Cardiac septum (tissue), 1 donor: ENCODE results near the gene PCDHB14. TPM values are rescaled to one million over a fixed set of nuclear protein-coding genes. Genes with fewer than 3 reads are reported as not detected.
"Not testable (repeated sequence)": the region's sequence is repeated elsewhere in the genome, so short reads cannot be mapped to it uniquely, and the experiment has no call there.

Experiments used
- DNase-seq: peaks from one replicate; pipeline ENCODE4 v3.0.0-alpha.2; 2020; ENCODE audit warnings: low spot score
- intact Hi-C: fragments of 100-400 bp; cut with DNase I; formaldehyde crosslinking; loops from one replicate; pipeline ENCODE4 v1.14.0; 2022
- total RNA-seq: library from RNA; stranded (reverse); fragmentation: NEBNext Ultra II Directional; extraction: Animal tissue kit (Norgen Biotek cat#: 25700); gene quantifications from one replicate; pipeline ENCODE4 v1.2.1, GENCODE V29; 2021
- donor health status: DM: no; HTN: no; CAD: no.

PCDHB14 gene
- total RNA-seq, 1 donor from 2014 or later = 4.4 TPM

GRCh38 chr5:141201646-141202045 is 21.5 kb upstream of the PCDHB14 start:
- DNase-seq, intact Hi-C loops: not testable (repeated sequence)

GRCh38 chr5:141208478-141208877 is 14.7 kb upstream of the PCDHB14 start, which contains the start of gene PCDHB12:
Gene PCDHB12, plus strand, starts transcription at chr5:141208719. Its CDS starts 189 bp downstream, at chr5:141208908.
- intact Hi-C loops = no loop called here
- no peak for DNase-seq

- DNase-seq, intact Hi-C loops: not testable (repeated sequence)
Observed at GRCh38 chr5:141210281-141210680, 12.9 kb upstream of the PCDHB14 start.

GRCh38 chr5:141210849-141211248 is 12.3 kb upstream of the PCDHB14 start:
- DNase-seq, intact Hi-C loops: not testable (repeated sequence)

DNA sequence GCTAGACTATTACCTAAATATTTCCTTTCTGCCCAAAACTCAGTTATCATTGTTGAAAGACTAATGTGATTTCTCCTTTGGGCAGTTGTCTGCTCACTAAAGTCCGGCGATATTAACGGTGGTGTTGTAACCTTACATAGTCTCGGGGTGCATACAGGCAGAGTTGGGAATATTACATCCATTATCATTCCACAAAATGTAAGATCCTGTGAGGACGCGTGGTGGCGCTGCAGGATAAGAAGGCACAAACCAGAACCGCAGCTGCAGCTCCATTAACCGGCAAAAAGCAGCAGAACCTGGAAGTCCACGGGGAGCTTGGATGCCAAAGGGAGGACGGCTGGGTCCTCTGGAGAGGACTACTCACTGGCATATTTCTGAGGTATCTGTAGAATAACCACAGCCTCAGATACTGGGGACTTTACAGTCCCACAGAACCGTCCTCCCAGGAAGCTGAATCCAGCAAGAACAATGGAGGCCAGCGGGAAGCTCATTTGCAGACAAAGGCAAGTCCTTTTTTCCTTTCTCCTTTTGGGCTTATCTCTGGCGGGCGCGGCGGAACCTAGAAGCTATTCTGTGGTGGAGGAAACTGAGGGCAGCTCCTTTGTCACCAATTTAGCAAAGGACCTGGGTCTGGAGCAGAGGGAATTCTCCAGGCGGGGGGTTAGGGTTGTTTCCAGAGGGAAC is 9.3 kb upstream of the PCDHB14 start, which contains the start of gene PCDHB13:
TSS of gene PCDHB13 (plus strand) at position 264 of the 684 bp plus-strand sequence. CDS start at position 469, 205 bp downstream.
- intact Hi-C loops, DNase-seq: not testable (repeated sequence)

- DNase-seq, intact Hi-C loops: not testable (repeated sequence)
Observed at GRCh38 chr5:141214583-141214982, 8.6 kb upstream of the PCDHB14 start.

GRCh38 chr5:141215504-141215903 is 7.6 kb upstream of the PCDHB14 start:
- DNase-seq, intact Hi-C loops: not testable (repeated sequence)

- intact Hi-C loops, DNase-seq: not testable (repeated sequence)
Observed at GRCh38 chr5:141216035-141216434, 7.1 kb upstream of the PCDHB14 start.

- intact Hi-C loops, DNase-seq: not testable (repeated sequence)
Observed at GRCh38 chr5:141224844-141225243, 1.7 kb downstream of the PCDHB14 start.

DNA sequence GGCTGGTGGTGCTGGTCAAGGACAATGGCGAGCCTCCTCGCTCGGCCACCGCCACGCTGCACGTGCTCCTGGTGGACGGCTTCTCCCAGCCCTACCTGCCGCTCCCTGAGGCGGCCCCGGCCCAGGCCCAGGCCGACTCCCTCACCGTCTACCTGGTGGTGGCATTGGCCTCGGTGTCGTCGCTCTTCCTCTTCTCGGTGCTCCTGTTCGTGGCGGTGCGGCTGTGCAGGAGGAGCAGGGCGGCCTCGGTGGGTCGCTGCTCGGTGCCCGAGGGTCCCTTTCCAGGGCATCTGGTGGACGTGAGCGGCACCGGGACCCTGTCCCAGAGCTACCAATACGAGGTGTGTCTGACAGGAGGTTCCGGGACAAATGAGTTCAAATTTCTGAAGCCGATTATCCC is 2.3 kb downstream of the PCDHB14 start:
- DNase-seq, intact Hi-C loops: not testable (repeated sequence)

DNA sequence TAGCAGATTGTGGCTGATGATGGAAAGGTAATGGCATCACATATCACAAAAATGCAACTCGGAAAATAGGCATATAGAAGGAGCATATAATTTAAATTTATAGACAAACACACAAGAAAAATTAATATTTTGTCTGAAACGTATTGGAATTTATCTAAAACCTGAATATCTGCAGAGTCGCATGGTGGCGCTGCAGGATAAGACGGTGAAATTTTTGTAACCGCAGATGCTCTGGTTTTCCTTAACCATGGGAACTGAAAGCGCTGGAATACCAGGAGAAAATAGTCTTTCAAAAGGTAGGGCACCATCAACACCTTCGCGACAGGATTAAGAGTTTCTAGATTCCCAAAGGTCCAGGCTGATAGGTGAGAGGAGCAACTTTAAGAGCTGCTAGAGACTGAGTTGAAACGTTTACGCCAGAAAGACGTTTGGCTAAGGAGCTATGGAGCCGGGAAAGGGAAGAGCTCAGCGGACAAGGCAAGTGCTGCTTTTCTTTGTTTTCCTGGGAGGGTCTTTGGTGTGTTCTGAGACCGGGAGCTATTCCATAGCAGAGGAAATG is 11.0 kb downstream of the PCDHB14 start:
- no peak for DNase-seq
- intact Hi-C loops = no loop called here

GRCh38 chr5:141235922-141236321 is 12.8 kb downstream of the PCDHB14 start:
- not testable (repeated sequence) for DNase-seq

GRCh38 chr5:141236516-141237313 is 13.6 kb downstream of the PCDHB14 start:
- intact Hi-C loops = no loop called here
- no peak for DNase-seq

More at GRCh38 chr5:141235922-141236321, 12.8 kb downstream of the PCDHB14 start:
- intact Hi-C loops = not testable (repeated sequence)

- no peak for DNase-seq
- intact Hi-C loops = loop anchor here (10.0 kb wide), 1 partner anchor 73 kb away; no protein-coding TSS in a partner anchor
Observed at GRCh38 chr5:141241496-141241895, 18.4 kb downstream of the PCDHB14 start.

DNA sequence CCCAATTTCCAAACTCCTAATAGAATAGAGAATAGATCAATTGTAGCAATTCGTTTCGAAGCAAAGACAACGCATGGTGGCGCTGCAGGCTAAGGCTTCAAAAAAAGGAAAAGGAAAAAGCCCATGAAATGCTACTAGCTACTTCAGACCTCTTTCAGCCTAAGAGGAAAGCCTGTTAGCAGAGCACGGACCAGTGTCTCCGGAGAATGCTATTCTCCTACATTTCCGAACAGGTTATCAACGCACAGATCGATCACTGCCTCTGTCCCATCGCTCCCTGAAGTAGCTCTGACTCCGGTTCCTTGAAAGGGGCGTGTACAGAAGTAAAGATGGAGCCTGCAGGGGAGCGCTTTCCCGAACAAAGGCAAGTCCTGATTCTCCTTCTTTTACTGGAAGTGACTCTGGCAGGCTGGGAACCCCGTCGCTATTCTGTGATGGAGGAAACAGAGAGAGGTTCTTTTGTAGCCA is 22.1 kb downstream of the PCDHB14 start, which contains the start of gene PCDHB15:
TSS of gene PCDHB15 (plus strand) at position 146 of the 468 bp plus-strand sequence. CDS start at position 330, 184 bp downstream.
- no peak for DNase-seq
- intact Hi-C loops = loop anchor here (2.0 to 10.0 kb wide), 2 partner anchors 70 to 316 kb away; no protein-coding TSS in a partner anchor

DNA sequence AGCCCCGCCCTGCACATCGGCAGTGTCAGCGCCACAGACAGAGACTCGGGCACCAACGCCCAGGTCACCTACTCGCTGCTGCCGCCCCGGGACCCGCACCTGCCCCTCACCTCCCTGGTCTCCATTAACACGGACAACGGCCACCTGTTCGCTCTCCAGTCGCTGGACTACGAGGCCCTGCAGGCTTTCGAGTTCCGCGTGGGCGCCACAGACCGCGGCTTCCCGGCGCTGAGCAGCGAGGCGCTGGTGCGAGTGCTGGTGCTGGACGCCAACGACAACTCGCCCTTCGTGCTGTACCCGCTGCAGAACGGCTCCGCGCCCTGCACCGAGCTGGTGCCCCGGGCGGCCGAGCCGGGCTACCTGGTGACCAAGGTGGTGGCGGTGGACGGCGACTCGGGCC is 23.8 kb downstream of the PCDHB14 start:
- DNase-seq = not testable (repeated sequence)
- intact Hi-C loops = loop anchor here (10.0 kb wide), 1 partner anchor 68 kb away; no protein-coding TSS in a partner anchor

DNA sequence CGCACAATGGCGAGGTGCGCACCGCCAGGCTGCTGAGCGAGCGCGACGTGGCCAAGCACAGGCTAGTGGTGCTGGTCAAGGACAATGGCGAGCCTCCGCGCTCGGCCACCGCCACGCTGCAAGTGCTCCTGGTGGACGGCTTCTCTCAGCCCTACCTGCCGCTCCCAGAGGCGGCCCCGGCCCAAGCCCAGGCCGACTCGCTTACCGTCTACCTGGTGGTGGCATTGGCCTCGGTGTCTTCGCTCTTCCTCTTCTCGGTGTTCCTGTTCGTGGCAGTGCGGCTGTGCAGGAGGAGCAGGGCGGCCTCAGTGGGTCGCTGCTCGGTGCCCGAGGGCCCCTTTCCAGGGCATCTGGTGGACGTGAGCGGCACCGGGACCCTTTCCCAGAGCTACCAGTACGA is 24.3 kb downstream of the PCDHB14 start:
- intact Hi-C loops = loop anchor here (10.0 kb wide), 1 partner anchor 67 kb away; no protein-coding TSS in a partner anchor
- DNase-seq = not testable (repeated sequence)

DNA sequence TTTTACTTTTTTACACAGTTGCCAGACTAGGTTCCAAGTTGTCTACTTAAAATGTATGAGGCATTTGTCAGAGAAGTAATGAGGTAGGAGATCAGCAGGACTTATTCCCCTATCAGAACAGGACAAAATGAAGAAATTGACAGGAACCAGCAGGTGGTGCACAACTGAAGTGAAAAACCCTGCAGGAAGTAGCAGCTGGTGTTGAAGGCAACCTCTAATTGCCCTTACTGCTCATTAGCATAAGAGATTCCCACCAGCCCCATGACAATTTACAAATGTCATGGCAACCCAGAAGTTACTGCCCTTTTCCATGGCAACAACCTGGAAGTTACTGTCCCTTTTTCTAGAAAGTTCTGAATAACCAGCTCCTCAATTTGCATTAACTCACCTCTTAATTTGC is 27.4 kb downstream of the PCDHB14 start:
- DNase-seq = no peak
- intact Hi-C loops = no loop called here

- intact Hi-C loops = no loop called here
Observed at GRCh38 chr5:141258464-141258863, 35.3 kb downstream of the PCDHB14 start.

More at GRCh38 chr5:141258464-141258863, 35.3 kb downstream of the PCDHB14 start:
- DNase-seq = no peak
